NCI-H345 treated with DMSO at 0.1 percent for 48 hours (cell line): ENCODE results near the gene PFKP.

Source experiments
- DNase-seq: peaks from one replicate; lab custom pipeline; 2025; ENCODE audit not compliant: unreplicated experiment; lab: John Stamatoyannopoulos, UW

Gene PFKP

GRCh38 chr10:3113343-3113720 lies 46.0 kb downstream of the PFKP start:
- DNase-seq = no peak

DNA sequence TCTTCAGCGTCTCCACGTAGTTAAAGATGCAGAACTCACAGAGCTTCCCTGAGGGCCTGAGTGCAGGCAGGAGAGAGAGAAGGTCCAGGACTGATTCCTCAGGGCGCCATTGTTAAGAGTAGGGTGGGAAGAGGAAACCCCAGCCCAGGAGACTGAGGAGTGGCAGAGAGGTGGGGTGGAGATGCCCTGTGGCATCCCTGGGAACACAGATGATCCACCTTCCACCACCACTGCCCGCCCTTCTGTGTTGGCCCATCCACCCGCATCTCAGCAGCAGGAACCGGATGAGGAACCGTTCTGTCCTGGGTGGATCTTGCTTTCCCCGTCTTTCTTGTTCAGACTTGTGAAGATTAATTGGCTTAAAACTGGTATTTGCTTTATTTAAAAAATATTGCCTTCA lies 48.3 kb downstream of the PFKP start:
- no peak for DNase-seq

DNA sequence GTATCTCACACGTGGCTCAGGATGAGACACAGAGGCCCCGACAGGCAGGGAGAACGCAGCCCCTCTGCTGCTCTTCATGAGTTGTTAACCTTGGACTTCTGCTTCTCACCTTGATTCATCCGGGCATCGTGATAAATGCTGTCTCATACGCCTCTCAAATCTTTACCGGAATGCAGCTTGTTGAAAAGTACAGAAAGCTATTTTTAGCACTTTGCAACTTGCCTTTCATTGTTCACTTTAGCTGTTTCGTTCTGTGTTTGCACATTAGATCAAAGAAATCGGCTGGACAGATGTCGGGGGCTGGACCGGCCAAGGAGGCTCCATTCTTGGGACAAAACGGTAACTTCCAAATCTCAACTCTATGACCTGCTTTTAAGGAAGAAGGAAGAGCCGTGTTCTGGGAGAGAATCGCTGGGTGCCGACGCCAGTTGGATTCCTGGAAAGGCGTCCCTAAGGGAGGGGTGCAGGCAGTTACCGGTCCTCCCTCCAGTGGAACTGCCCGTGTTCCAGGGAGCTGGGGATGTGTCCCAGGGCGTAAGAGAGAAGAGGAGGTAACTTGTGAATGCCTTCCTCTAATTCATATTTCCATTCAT lies 49.3 kb downstream of the PFKP start:
- no peak for DNase-seq

DNA sequence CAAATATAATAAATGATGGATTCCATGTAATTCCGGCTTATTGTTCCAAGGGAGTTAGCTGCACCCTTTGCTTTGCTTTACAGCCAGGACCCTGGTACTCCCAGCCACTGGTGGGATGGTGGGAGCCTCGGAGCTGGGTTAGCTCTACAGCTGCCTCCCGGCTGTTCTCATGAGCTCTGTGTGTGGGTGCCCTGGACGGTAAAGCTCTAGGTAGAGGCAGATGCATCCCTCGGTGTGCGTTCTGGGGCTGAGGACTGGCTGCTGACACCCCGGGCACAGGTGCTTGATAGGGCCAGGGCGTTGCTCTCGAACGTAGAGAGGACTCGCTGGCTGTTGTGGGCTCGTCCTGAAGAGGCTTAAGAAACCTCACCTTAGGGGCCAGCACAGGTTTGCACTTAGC lies 50.1 kb downstream of the PFKP start:
- no peak for DNase-seq

DNA sequence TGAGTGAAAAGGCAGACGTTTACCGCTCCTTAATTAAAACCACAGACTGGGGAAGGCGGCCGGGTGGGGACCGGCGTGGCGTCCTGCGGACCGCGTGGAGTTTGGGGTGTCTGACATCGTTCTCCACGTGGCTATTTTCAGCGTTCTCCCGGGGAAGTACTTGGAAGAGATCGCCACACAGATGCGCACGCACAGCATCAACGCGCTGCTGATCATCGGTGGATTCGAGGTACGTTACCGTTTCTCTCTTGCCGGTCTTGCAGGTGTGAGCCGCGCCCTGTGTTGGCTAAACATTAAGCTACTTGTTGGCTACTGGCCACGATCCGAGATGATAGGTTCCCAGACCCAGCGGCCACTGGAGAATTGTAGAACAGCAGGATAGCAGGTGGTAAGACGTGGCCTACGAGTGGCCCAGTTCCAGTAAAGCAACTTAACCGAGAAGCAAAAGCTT lies 51.3 kb downstream of the PFKP start:
- DNase-seq = no peak

- no peak for DNase-seq
Observed at GRCh38 chr10:3119796-3120459, 52.6 kb downstream of the PFKP start.

GRCh38 chr10:3122034-3122433 lies 54.7 kb downstream of the PFKP start:
- no peak for DNase-seq

DNA sequence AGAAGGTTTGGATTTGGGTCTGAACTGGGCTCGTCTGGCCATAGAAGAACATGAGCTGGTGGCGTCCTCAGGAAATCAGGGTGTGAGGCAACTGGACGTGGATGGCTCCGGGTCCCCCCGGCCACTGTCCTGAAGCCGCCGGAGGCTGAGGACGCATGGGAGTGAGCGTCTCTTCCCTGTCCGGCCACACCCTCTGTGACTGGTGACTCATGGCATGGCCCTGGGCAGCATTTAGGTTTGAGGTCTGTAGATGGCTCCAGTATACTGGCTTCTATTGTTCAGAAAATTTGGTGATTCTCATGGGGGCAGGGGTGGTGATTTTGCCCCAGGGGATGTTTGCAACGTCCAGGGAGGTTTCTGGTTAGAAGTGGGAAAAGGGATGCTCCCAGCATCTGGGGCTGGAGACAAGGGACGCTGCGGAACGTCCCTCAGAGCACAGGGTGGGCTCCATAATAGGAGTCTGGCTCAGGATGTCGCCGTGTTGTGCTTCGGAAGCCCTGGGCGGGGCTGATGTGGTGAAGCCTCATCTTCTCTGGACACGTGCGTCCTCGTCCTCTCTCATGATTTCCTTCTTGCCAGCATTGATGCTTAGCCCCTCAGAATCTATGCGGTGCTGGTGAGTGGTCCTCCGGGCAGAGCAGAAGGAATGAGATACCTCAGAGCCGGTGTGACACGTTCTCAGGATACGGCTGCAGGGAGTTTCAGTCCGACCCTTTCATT lies 55.3 kb downstream of the PFKP start:
- no peak for DNase-seq

- DNase-seq = no peak
Observed at GRCh38 chr10:3123571-3124411, 56.4 kb downstream of the PFKP start.

DNA sequence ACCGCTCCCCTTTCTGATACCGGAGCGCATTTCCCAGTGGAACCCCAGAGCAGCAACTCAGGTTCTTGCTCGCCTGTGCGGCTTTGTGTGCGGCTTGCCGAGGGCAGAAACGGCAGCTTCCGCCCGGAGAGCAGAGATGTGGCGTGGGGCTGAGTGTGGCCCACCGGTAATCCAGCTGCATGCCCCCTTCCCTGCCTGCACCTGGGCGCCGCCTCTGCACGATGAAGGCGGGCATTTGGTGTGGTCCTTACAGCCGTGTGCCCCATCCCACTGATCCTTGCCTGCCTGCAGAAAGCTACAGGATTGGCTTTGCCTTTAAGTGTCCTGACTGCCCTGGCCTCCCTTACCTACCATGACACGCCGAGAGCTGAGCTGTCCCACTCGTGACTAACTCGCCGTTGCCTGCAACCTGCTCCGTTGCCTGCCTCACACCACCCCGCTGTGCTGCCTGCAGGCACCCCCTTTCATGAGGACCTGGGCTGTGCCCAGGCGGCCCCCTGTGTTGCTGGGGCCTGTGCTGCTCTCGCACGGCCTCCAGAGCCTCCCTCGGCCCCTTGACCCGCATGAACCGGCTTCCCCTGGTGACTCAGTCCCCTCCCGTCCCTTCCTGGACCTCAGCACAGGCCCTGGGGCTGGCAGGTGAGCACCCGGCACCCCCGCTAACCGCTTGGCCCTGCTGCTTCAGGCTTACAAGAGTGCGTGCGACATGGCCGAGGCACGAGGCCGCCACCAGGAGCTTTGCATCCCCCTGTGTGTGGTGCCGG lies 57.2 kb downstream of the PFKP start:
- DNase-seq = no peak

GRCh38 chr10:3125527-3126170 lies 58.3 kb downstream of the PFKP start:
- DNase-seq = no peak

- no peak for DNase-seq
Observed at GRCh38 chr10:3126249-3126648, 58.9 kb downstream of the PFKP start.

DNA sequence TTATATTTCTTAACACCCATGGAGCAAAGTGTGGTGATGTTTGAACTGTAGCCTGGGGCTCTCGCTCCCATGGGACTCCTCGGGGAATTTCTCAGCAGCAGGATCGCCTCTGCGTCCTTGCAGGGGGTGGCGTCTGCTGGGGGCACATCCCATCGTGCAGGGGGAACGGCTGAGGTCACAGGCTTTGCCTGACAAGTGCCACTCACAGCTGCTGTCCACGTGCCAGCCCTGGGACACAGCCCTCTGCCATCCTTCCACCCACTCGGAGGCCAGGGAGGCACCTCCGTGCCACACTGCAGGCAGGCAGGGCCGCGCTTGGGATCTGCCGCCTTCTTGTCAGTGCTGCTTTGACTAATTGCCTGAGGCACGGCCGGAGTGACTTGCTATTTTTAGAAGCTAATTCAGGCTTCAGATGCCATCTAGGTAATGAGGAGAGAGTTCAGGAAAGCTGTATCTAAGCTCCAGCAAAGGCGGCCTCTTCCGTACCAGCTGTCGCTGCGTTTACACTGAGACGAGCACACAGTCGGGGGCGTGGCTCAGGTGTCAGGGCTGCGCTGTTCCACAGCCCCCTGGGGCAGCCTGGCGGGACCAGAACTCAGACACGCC lies 59.5 kb downstream of the PFKP start:
- DNase-seq = peak; percentile 80

- no peak for DNase-seq
Observed at GRCh38 chr10:3127921-3128320, 60.6 kb downstream of the PFKP start.

GRCh38 chr10:3128379-3129130 lies 61.2 kb downstream of the PFKP start:
- no peak for DNase-seq

DNA sequence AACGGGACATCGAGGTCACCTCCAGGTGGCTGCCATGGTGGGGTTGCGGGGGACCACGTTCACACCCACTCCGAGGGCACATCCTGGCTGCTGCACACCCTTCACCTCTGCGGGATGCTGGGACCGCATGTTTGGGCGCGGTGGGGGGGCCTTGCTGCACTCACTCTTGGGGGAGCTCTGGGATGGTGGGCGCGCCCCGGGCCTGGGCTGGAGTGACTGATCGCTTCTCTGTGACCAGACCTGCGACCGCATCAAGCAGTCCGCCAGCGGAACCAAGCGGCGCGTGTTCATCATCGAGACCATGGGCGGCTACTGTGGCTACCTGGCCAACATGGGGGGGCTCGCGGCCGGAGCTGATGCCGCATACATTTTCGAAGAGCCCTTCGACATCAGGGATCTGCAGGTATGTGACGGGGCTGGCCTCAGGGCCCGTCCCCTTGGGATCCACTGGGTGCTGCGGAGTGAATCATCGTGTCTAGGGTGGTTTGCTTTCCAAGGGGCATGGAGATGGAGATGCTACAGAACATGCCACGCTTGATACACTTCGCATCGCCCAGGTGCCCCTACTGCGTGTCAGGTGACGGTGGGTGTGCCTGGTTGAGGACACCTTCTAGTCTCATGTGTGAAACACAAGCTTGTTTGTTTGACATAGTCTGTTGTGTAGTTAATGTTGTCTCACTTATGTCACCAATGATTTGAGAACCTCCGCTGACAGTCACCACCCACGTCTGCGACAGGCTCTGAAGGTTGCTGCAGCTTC lies 62.4 kb downstream of the PFKP start:
- no peak for DNase-seq

DNA sequence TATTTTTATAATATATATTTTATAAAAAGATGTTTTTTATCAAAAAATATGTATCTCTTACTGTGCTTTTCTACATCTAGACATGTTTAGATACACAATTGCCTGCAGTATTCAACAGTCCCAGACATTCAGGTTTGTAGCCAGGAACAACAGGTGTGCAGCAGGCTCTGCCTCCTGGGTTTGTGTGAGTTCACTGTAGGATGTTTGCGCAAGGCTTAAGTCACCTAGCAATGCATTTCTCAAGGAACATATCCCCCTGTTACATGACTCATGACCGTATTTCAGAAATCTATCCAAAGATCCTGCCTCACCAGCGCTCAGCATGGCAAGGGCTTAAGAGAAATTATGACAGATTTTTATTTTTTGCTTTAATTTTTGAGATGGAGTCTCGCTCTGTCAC lies 63.8 kb downstream of the PFKP start:
- DNase-seq = no peak
